ENCODE measurements around the gene FSTL5.

DNA sequence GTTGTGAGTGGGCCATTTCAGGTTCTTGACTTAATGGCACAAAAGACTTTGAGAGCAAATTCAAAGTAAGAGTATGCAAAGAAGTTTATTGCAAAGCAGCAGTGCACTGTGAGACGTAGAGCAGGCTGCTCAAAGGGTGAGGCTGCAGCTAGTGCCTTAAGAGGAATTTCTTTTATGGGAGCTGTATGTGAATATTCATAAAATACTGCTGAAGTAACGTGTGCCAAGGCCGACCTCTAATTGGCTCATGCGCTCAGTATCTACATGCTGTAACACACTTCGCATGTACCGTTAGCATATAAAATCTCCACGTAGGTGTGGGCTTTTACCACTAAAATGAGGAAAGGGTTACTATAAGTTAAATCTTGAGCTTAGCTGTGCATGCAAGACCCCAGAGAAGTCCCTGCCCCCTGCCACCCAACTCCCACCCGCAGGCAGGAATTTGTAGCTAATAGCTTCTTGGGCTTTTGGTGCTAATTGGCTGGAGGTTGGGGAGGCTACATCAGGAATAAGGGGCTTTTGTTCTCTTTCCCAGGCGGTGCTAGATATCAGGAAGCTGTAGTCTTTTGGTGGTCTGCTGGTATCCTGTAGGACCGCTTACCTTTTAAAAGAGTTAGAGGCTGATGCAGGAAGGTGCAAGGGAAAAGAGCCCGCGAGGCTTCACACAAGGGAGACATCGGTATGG lies 47.6 kb downstream of the FSTL5 start:
- TF ChIP-seq YY1 (IDR thresholded peaks at IDR 0.05; ENCODE audit: low read depth) (no peak), EGR1 (IDR thresholded peaks at IDR 0.05) (no peak), EP300 (IDR thresholded peaks at IDR 0.05; ENCODE audit: borderline replicate concordance) (no peak), TEAD4 (IDR thresholded peaks at IDR 0.05) (no peak), TCF12 (IDR thresholded peaks at IDR 0.05; ENCODE audit: low read depth) (no peak), RAD21 (IDR thresholded peaks at IDR 0.05; ENCODE audit: low read depth) (no peak), FOXM1 (IDR thresholded peaks at IDR 0.05; ENCODE audit: borderline replicate concordance, low read depth) (no peak), CEBPB (IDR thresholded peaks at IDR 0.05) (no peak), CREB1 (IDR thresholded peaks at IDR 0.05; ENCODE audit: low read depth) (no peak), ZBTB7A (IDR thresholded peaks at IDR 0.05; ENCODE audit: low read depth) (no peak)
- TF ChIP-seq, protein P1, sequence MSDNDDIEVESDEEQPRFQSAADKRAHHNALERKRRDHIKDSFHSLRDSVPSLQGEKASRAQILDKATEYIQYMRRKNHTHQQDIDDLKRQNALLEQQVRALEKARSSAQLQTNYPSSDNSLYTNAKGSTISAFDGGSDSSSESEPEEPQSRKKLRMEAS (IDR thresholded peaks at IDR 0.05), result no peak
- TF ChIP-seq, protein P2, sequence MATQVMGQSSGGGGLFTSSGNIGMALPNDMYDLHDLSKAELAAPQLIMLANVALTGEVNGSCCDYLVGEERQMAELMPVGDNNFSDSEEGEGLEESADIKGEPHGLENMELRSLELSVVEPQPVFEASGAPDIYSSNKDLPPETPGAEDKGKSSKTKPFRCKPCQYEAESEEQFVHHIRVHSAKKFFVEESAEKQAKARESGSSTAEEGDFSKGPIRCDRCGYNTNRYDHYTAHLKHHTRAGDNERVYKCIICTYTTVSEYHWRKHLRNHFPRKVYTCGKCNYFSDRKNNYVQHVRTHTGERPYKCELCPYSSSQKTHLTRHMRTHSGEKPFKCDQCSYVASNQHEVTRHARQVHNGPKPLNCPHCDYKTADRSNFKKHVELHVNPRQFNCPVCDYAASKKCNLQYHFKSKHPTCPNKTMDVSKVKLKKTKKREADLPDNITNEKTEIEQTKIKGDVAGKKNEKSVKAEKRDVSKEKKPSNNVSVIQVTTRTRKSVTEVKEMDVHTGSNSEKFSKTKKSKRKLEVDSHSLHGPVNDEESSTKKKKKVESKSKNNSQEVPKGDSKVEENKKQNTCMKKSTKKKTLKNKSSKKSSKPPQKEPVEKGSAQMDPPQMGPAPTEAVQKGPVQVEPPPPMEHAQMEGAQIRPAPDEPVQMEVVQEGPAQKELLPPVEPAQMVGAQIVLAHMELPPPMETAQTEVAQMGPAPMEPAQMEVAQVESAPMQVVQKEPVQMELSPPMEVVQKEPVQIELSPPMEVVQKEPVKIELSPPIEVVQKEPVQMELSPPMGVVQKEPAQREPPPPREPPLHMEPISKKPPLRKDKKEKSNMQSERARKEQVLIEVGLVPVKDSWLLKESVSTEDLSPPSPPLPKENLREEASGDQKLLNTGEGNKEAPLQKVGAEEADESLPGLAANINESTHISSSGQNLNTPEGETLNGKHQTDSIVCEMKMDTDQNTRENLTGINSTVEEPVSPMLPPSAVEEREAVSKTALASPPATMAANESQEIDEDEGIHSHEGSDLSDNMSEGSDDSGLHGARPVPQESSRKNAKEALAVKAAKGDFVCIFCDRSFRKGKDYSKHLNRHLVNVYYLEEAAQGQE (IDR thresholded peaks at IDR 0.05; ENCODE audit: low read depth), result no peak

Data from Ishikawa (cell line).